ENCODE data around the gene TRANK1. TPM values are rescaled to one million over a fixed set of nuclear protein-coding genes. Genes with fewer than 3 reads are reported as not detected.

TRANK1 gene
- total and polyA plus RNA-seq, 4 donors, result 2.9 to 40.0 (median 10.2) TPM

DNA sequence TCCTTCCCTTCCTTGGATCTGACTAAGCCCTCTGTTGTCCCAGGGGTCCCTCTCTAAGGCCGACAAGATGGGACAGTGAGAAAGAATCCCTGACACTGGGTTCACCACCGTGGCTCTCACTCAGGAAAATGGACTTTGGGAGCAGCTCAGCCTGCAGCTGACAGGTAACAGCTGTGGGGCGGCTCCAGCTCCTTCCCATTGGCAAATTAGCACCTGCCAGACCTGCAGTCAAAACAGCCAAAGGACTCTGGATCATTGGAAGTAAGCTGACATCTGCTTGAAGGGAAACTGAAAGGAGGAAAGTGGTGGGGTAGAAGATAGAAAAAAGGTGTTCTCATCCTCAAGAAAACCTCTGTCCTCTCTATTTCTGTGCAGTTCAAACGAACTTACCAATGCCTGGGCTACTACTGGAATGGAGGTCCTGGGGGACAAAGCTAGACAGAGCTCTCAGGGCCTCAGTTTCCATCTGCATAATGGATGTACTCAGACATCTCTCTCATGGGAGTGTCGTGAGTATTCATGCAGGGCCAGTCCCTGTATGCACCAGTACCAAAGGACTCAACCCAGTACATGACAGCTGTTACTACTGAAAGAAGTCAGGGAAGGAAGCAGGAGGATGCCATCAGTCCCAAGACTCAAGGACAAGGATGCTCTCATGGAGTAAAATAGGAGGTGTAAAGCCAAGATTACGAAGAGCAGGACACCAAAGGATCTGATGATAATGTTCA is 126.9 kb downstream of the TRANK1 start (continued):
- TF ChIP-seq, protein P1, sequence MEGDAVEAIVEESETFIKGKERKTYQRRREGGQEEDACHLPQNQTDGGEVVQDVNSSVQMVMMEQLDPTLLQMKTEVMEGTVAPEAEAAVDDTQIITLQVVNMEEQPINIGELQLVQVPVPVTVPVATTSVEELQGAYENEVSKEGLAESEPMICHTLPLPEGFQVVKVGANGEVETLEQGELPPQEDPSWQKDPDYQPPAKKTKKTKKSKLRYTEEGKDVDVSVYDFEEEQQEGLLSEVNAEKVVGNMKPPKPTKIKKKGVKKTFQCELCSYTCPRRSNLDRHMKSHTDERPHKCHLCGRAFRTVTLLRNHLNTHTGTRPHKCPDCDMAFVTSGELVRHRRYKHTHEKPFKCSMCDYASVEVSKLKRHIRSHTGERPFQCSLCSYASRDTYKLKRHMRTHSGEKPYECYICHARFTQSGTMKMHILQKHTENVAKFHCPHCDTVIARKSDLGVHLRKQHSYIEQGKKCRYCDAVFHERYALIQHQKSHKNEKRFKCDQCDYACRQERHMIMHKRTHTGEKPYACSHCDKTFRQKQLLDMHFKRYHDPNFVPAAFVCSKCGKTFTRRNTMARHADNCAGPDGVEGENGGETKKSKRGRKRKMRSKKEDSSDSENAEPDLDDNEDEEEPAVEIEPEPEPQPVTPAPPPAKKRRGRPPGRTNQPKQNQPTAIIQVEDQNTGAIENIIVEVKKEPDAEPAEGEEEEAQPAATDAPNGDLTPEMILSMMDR (IDR thresholded peaks at IDR 0.05; ENCODE audit: low read depth, low read length, missing input control), result no peak
- TF ChIP-seq FOXA2 (IDR thresholded peaks at IDR 0.05), result no peak

DNA sequence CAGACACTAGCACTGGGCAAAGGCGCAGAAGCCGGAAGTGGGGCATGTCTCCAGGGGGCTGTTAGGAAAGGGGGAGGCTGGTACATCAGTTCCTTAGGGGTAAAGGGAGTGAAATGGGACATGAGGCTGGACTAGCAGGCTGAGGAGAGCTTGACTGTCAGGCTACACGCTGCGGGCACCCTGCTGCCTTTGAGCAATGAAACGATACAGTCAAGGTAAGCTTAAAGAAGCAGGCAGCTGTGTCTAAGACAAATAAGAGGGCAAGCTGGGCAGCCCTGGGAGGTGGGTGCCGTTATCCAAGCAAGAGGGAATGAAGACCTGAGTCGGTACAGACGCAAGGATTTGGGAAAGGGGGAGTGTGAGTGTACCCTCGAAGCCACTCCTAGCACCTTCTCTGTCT is 129.5 kb downstream of the TRANK1 start:
- Histone ChIP-seq H3K9me3 (ENCODE audit: control insufficient read depth in 4 of 4, low read length in 3 of 4) (no peaks in the 10 kb centered on the region), H3K27ac (ENCODE audit: low read depth in 1 of 2, low read length in 2 of 2) (no peak overlapping the region), H3K36me3 (ENCODE audit: control insufficient read depth in 4 of 4, insufficient read depth in 3 of 4, low read depth in 1 of 4, low read length in 3 of 4) (no peaks in the 10 kb centered on the region), H3K4me1 (ENCODE audit: control insufficient read depth in 4 of 4, insufficient read depth in 4 of 4, low read length in 3 of 4) (no peaks in the 10 kb centered on the region), H3K9ac (ENCODE audit: low read depth in 1 of 2, low read length in 2 of 2) (no peak overlapping the region), H3K27me3 (ENCODE audit: control insufficient read depth in 4 of 4, insufficient read depth in 4 of 4, low read length in 3 of 4) (no peaks in the 10 kb centered on the region), H3K4me3 (ENCODE audit: low read depth in 1 of 3, low read length in 3 of 3) (no peak overlapping the region)
- DNase-seq (ENCODE audit: low spot score), result no peak
- TF ChIP-seq RAD21 (IDR thresholded peaks at IDR 0.05) (no peak), HNF4G (IDR thresholded peaks at IDR 0.05) (no peak), SP1 (IDR thresholded peaks at IDR 0.05) (no peak), YY1 (IDR thresholded peaks at IDR 0.05) (no peak), HNF4A (conservative IDR thresholded peaks at IDR 0.05) (no peak)
- TF ChIP-seq, protein P2, sequence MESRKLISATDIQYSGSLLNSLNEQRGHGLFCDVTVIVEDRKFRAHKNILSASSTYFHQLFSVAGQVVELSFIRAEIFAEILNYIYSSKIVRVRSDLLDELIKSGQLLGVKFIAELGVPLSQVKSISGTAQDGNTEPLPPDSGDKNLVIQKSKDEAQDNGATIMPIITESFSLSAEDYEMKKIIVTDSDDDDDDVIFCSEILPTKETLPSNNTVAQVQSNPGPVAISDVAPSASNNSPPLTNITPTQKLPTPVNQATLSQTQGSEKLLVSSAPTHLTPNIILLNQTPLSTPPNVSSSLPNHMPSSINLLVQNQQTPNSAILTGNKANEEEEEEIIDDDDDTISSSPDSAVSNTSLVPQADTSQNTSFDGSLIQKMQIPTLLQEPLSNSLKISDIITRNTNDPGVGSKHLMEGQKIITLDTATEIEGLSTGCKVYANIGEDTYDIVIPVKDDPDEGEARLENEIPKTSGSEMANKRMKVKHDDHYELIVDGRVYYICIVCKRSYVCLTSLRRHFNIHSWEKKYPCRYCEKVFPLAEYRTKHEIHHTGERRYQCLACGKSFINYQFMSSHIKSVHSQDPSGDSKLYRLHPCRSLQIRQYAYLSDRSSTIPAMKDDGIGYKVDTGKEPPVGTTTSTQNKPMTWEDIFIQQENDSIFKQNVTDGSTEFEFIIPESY (IDR thresholded peaks at IDR 0.05), result no peak
- WGBS, result 88% methylated on average over 9 of the region's 9 CpGs

DNA sequence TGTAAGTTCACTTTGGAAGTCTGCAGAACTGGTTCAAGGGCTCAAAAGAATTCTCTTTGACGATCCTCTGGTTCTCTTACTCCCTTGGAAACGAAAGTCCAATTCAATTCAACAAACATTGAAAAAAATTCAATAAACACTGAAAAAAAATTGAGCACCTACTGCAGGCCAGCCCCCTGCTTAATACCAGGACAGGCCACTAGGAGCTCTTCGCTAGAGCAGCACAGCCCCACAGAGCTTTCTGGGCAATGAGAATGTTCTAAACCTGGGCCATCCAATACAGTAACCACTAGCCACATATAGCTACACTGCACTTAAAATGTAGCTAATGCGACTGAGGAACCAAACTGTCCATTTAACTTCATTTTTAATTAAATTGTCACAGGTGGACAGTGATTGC is 130.1 kb downstream of the TRANK1 start:
- Histone ChIP-seq H3K36me3 (ENCODE audit: control insufficient read depth in 4 of 4, insufficient read depth in 3 of 4, low read depth in 1 of 4, low read length in 3 of 4) (no peaks in the 10 kb centered on the region), H3K4me3 (ENCODE audit: low read depth in 1 of 3, low read length in 3 of 3) (no peak overlapping the region), H3K4me1 (ENCODE audit: control insufficient read depth in 4 of 4, insufficient read depth in 4 of 4, low read length in 3 of 4) (no peaks in the 10 kb centered on the region), H3K27ac (ENCODE audit: low read depth in 1 of 2, low read length in 2 of 2) (no peak overlapping the region), H3K9me3 (ENCODE audit: control insufficient read depth in 4 of 4, low read length in 3 of 4) (no peaks in the 10 kb centered on the region), H3K9ac (ENCODE audit: low read depth in 1 of 2, low read length in 2 of 2) (no peak overlapping the region), H3K27me3 (ENCODE audit: control insufficient read depth in 4 of 4, insufficient read depth in 4 of 4, low read length in 3 of 4) (no peaks in the 10 kb centered on the region)
- TF ChIP-seq HNF4A (conservative IDR thresholded peaks at IDR 0.05), result no peak
- no peak for TF ChIP-seq FOXA1 (IDR thresholded peaks at IDR 0.05)
- no peak for TF ChIP-seq EGR1 (IDR thresholded peaks at IDR 0.05; ENCODE audit: low read depth in 2 of 2)
- TF ChIP-seq ATF3 (IDR thresholded peaks at IDR 0.05), result no peak
- TF ChIP-seq SP1 (IDR thresholded peaks at IDR 0.05), result no peak
- no peak for DNase-seq (ENCODE audit: low spot score)
- WGBS, result 67% methylated on average over 4 of the region's 4 CpGs

DNA sequence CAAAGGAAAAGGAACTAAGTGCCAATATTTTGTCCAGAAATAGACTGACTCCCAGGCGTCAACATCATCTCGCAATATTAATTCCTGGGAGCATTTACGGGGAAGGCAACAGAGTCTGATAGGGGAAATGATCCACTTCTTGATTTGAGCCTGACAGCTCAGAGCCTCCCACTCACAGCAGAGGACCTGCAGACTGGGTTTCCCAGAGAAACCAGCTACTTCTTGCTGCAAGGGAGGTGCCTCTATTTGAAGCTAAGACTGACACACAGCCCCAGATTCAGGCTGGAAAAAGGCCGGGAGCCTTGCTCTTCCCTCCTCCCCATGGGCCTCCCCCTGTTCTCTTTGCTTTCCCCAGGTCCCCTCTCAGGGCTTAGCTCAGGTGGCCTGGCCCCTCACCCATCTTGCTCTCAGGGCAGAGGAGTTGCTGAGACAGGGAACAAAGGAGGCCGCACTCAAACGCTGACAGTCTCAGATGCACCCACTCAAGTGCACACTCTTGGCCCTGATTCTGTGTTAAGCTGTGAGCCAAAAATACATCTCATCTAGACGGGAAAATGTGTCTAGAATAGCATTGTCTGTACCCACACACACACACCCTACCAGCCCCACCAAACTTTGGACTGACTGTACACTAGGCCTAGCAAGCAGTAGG is 130.7 kb downstream of the TRANK1 start:
- WGBS, result 83% methylated on average over 7 of the region's 7 CpGs
- no peaks in the 10 kb centered on the region for H3K27me3 ChIP-seq (ENCODE audit: control insufficient read depth in 4 of 4, insufficient read depth in 4 of 4, low read length in 3 of 4)
- no peaks in the 10 kb centered on the region for H3K4me1 ChIP-seq (ENCODE audit: control insufficient read depth in 4 of 4, insufficient read depth in 4 of 4, low read length in 3 of 4)
- H3K36me3 ChIP-seq (ENCODE audit: control insufficient read depth in 4 of 4, insufficient read depth in 3 of 4, low read depth in 1 of 4, low read length in 3 of 4), result no peaks in the 10 kb centered on the region
- H3K9me3 ChIP-seq (ENCODE audit: control insufficient read depth in 4 of 4, low read length in 3 of 4), result no peaks in the 10 kb centered on the region
- H3K4me3 ChIP-seq (ENCODE audit: low read depth in 1 of 3, low read length in 3 of 3), result no peak overlapping the region
- no peak overlapping the region for H3K9ac ChIP-seq (ENCODE audit: low read depth in 1 of 2, low read length in 2 of 2)
- no peak overlapping the region for H3K27ac ChIP-seq (ENCODE audit: low read depth in 1 of 2, low read length in 2 of 2)
- DNase-seq (ENCODE audit: low spot score), result no peak
- TF ChIP-seq SP1 (IDR thresholded peaks at IDR 0.05) (no peak), HNF4A (conservative IDR thresholded peaks at IDR 0.05) (no peak)
